Kidney epithelial cell (primary cell): ENCODE measurements around the gene ELL2. TPM values are rescaled to one million over a fixed set of nuclear protein-coding genes. Genes with fewer than 3 reads are reported as not detected.
"Not testable (repeated sequence)": the region's sequence is repeated elsewhere in the genome, so short reads cannot be mapped to it uniquely, and the experiment has no call there.

Source experiments
- DNase-seq: peaks from one replicate; pipeline ENCODE4 v3.0.0-alpha.2; 2010; ENCODE audit warnings: low read depth
- H3K27me3 ChIP-seq: 2 replicates; pipeline ENCODE4 v1.6.0; 2011; ENCODE audit warnings: low read length; ENCODE audit not compliant: control insufficient read depth, insufficient read depth
- H3K36me3 ChIP-seq: 2 replicates; pipeline ENCODE4 v1.5.1; 2011; ENCODE audit warnings: low read length; ENCODE audit not compliant: control insufficient read depth, insufficient read depth
- H3K4me3 ChIP-seq: 2 replicates; pipeline ENCODE4 v1.5.1; 2011; ENCODE audit warnings: low read depth, mild to moderate bottlenecking, control low read depth, low read length
- total RNA-seq: library from RNA; depleted of rRNA; stranded (reverse); fragments of >200 nt; gene quantifications from 2 replicates; pipeline ENCODE4 v1.2.3, GENCODE V29; 2015
- TF ChIP-seq, protein P1 (sequence below): IDR thresholded peaks from 2 replicates; pipeline ENCODE4 v1.5.1; 2011; ENCODE audit warnings: mild to moderate bottlenecking, moderate library complexity, low read length, control low read depth, inconsistent platforms; ENCODE audit not compliant: insufficient read depth, poor library complexity, severe bottlenecking

Gene ELL2
- total RNA-seq, 1 donor from 2014 or later = 14.1 TPM

DNA sequence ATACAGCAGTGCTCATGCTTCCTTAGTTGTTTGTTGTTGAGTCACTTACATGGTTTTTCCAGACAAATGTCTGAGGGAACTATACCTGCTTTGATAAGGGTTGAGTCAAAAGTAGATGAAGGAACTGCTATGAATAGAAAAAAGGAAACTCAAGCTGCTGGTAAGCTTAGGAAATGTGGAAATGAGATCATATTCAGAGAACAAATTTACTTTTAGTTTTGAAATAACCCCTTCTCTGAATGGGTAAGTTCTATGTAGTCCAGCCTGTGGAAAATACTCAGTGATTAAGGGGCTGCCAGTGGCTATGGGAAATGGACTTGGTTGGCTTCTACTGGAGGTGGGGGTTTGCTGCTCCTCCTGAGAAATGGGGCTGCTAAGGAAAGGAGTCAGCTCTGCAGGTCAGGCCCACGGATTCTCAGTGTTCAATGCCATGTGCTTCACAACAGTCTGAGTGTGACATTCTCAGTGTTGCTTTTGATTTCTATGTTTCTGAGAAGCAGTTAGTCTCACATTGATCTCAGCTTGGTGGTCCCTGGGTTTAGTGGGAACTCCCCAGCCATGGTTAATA lies 91.5 kb downstream of the ELL2 start:
- Histone ChIP-seq H3K4me3 (no peak overlapping the region), H3K36me3 (no peaks in the 10 kb centered on the region), H3K27me3 (no peaks in the 10 kb centered on the region)
- TF ChIP-seq, protein P1, sequence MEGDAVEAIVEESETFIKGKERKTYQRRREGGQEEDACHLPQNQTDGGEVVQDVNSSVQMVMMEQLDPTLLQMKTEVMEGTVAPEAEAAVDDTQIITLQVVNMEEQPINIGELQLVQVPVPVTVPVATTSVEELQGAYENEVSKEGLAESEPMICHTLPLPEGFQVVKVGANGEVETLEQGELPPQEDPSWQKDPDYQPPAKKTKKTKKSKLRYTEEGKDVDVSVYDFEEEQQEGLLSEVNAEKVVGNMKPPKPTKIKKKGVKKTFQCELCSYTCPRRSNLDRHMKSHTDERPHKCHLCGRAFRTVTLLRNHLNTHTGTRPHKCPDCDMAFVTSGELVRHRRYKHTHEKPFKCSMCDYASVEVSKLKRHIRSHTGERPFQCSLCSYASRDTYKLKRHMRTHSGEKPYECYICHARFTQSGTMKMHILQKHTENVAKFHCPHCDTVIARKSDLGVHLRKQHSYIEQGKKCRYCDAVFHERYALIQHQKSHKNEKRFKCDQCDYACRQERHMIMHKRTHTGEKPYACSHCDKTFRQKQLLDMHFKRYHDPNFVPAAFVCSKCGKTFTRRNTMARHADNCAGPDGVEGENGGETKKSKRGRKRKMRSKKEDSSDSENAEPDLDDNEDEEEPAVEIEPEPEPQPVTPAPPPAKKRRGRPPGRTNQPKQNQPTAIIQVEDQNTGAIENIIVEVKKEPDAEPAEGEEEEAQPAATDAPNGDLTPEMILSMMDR = no peak
- DNase-seq = no peak

- not testable (repeated sequence) for H3K4me3 ChIP-seq, H3K27me3 ChIP-seq, H3K36me3 ChIP-seq, DNase-seq
These were observed 92.3 kb downstream of the ELL2 start for GRCh38 chr5:95869173-95869855.

DNA sequence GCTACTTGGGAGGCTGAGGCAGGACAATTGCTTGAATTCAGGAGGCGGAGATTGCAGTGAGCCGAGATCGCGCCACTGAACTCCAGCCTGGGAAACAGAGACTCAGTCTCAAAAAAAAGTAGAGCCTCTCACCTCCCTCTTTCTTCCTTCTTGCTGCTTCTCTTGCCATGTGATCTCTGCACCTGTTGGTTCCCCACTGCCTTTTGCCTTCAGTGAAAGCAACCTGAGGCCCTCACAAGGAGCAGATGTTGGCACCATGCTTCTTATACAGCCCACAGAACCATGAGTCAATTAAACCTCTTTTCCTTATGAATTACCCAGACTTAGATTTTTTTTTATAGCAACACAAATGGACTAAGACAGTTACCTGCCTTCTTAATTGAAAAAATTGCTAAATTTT lies 93.5 kb downstream of the ELL2 start:
- TF ChIP-seq, protein P1 = no peak
- no peak for DNase-seq
- H3K4me3 ChIP-seq = no peak overlapping the region
- H3K36me3 ChIP-seq = no peaks in the 10 kb centered on the region
- no peaks in the 10 kb centered on the region for H3K27me3 ChIP-seq

- H3K36me3 ChIP-seq = no peaks in the 10 kb centered on the region
- H3K27me3 ChIP-seq = no peaks in the 10 kb centered on the region
- DNase-seq = no peak
- TF ChIP-seq, protein P1 = no peak
- no peak overlapping the region for H3K4me3 ChIP-seq
These were observed 95.1 kb downstream of the ELL2 start for GRCh38 chr5:95866435-95867040.

GRCh38 chr5:95864944-95865504 lies 96.6 kb downstream of the ELL2 start:
- Histone ChIP-seq H3K36me3 (no peaks in the 10 kb centered on the region), H3K27me3 (no peaks in the 10 kb centered on the region), H3K4me3 (no peak overlapping the region)
- TF ChIP-seq, protein P1 = no peak
- DNase-seq = no peak

- Histone ChIP-seq H3K27me3 (no peaks in the 10 kb centered on the region), H3K4me3 (no peak overlapping the region), H3K36me3 (no peaks in the 10 kb centered on the region)
- TF ChIP-seq, protein P1 = no peak
- no peak for DNase-seq
These were observed 97.2 kb downstream of the ELL2 start for GRCh38 chr5:95864456-95864855.
